Pancreas (tissue), 10 donors: ENCODE results near the gene TATDN2. TPM values are rescaled to one million over a fixed set of nuclear protein-coding genes. Genes with fewer than 3 reads are reported as not detected.
"Not testable (repeated sequence)": the region's sequence is repeated elsewhere in the genome, so short reads cannot be mapped to it uniquely, and the experiment has no call there.

Source experiments
- ATAC-seq, 4 donors: fragments of 200-7000 bp; cut with Tn5 transposase; one replicate each; pipeline versions ENCODE4 v1.8.0 to v1.9.1; 2020; ENCODE audit warnings: mild to moderate bottlenecking in 4 of 4, moderate library complexity in 4 of 4
- DNase-seq, 6 donors: peaks; one replicate each; pipeline ENCODE4 v3.0.0-alpha.2; 2020
- FAIRE-seq: peaks from 2 replicates; lab custom pipeline; 2012; peaks lifted over from hg19 to GRCh38; lab: Jason Lieb, UNC
- H3K27ac ChIP-seq, 4 donors: fragments of 200-600 bp; sonication (generic); 1 replicate in 3 of 4; 2 replicates in 1 of 4; pipeline versions ENCODE4 v1.5.0 to v1.8.0; 2020
- H3K27me3 ChIP-seq, 4 donors: fragments of 200-600 bp; one replicate each; pipeline ENCODE4 v1.8.0; 2021
- H3K36me3 ChIP-seq, 3 donors: fragments of 200-600 bp; sonication (generic) in 1 of 3; one replicate each; pipeline versions ENCODE4 v1.5.0 to v1.8.0; 2020 to 2021
- H3K4me1 ChIP-seq, 3 donors: fragments of 200-600 bp; one replicate each; pipeline ENCODE4 v1.8.0; 2021
- H3K4me3 ChIP-seq, 4 donors: fragments of 200-600 bp; sonication (generic) in 2 of 4; one replicate each; pipeline versions ENCODE4 v1.5.0 to v1.8.0; 2020 to 2021
- H3K9me3 ChIP-seq, 4 donors: fragments of 200-600 bp; one replicate each; pipeline ENCODE4 v1.8.0; 2021
- WGBS, 2 donors: extraction: QIAGEN DNeasy Blood & Tissue Kit; methylation state at CpG; one replicate each; pipeline ENCODE4 v1.1.7; 2013; 5-methylcytosine and 5-hydroxymethylcytosine counted together
- intact Hi-C, 3 donors: fragments of 100-400 bp; cut with DNase I; formaldehyde crosslinking; loops; one replicate each; pipeline versions ENCODE4 v1.11.1 to v1.14.2; 2022
- polyA plus RNA-seq, 2 donors: library from polyadenylated mRNA; stranded (reverse); fragments of 200-250 nt; gene quantifications; one replicate each; pipeline ENCODE4 v1.2.3, GENCODE V29; 2013
- total RNA-seq, 6 donors: library from RNA; stranded (reverse); fragmentation: NEBNext Ultra II Directional in 4 of 6; extraction: Animal tissue kit (Norgen Biotek cat#: 25700) in 4 of 6; gene quantifications; one replicate each; pipeline versions ENCODE4 v1.2.1 to v1.2.4, GENCODE V29; 2021 to 2023
- TF ChIP-seq, protein P1 (sequence below), 4 donors: fragments of 200-600 bp; sonication (generic) in 3 of 4; IDR thresholded peaks; one replicate each; pipeline versions ENCODE4 v1.5.0 to v1.8.0; 2021; ENCODE audit warnings: antibody characterized with exemption in 4 of 4
- donor health status: healthy with polysubstance abuse.
- donor health status: DM: no; HTN: no; CAD: no; lungs with moderate emphysema.
- donor health status: DM: no; HTN: no; CAD: no.
- donor health status: control.
- donor health status: control.
- donor health status: Bipolar disorder and iron deficiency.
- donor health status: DM: yes; HTN: yes; CAD: no.
- donor health status: DM: no; HTN: no; CAD: no.
- donor health status: DM: no; HTN: no; CAD: no.
- donor health status: DM: yes; HTN: yes; CAD: no.

Gene TATDN2
- total and polyA plus RNA-seq, 8 donors: 9.2 to 23.1 (median 15.1) TPM

DNA sequence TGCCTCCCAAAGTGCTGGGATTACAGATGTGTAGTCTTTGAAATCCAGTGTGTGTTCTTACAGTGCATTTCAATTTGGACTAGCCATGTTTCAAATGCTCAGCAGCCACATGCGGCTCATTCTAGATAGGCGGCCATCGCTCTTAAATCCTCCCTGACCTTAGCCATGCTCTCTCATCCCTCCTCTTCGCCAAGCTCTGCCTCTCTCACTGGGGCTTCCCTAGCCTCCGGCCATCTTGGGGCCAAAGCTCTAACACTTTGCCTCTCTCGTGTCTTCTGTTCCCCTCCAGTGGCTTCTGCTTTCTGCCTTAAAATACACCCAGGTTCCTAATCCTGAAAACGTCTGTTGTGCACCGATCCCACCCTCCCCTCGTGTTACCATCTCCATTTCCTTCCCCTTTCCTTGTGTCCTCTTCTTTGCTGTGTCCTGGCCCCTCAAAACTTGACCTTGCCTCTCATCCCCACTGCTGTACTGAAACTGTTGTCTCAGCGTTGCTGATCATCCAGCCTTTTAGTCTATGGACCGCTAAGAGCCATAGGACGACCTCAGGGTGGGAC is 45.8 kb downstream of the TATDN2 start:
- ATAC-seq: no peak
- DNase-seq: no peak
- TF ChIP-seq, protein P1, sequence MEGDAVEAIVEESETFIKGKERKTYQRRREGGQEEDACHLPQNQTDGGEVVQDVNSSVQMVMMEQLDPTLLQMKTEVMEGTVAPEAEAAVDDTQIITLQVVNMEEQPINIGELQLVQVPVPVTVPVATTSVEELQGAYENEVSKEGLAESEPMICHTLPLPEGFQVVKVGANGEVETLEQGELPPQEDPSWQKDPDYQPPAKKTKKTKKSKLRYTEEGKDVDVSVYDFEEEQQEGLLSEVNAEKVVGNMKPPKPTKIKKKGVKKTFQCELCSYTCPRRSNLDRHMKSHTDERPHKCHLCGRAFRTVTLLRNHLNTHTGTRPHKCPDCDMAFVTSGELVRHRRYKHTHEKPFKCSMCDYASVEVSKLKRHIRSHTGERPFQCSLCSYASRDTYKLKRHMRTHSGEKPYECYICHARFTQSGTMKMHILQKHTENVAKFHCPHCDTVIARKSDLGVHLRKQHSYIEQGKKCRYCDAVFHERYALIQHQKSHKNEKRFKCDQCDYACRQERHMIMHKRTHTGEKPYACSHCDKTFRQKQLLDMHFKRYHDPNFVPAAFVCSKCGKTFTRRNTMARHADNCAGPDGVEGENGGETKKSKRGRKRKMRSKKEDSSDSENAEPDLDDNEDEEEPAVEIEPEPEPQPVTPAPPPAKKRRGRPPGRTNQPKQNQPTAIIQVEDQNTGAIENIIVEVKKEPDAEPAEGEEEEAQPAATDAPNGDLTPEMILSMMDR (IDR thresholded peaks at IDR 0.05): no peak
- Histone ChIP-seq H3K9me3 (no peaks in the 10 kb centered on the region), H3K4me3 (no peak overlapping the region), H3K27me3 (no peaks in the 10 kb centered on the region), H3K36me3 (no peaks in the 10 kb centered on the region), H3K4me1 (peaks cover 0 to 15% (median 8%) of the 10 kb centered on the region in 3 donors), H3K27ac (no peak overlapping the region)
- intact Hi-C loops: no loop called here
- FAIRE-seq: no peak
- WGBS, 2 donors: 94 to 95% methylated on average over 12 of the region's 12 CpGs

DNA sequence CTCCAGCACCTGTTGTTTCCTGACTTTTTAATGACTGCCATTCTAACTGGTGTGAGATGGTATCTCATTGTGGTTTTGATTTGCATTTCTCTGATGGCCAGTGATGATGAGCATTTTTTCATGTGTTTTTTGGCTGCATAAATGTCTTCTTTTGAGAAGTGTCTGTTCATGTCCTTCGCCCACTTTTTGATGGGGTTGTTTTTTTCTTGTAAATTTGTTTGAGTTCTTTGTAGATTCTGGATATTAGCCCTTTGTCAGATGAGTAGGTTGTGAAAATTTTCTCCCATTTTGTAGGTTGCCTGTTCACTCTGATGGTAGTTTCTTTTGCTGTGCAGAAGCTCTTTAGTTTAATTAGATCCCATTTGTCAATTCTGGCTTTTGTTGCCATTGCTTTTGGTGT is 49.8 kb downstream of the TATDN2 start:
- intact Hi-C loops, DNase-seq, H3K4me1 ChIP-seq, H3K4me3 ChIP-seq, ATAC-seq, H3K9me3 ChIP-seq, H3K27ac ChIP-seq, H3K27me3 ChIP-seq, FAIRE-seq: not testable (repeated sequence)
- H3K36me3 ChIP-seq: peaks cover 0 to 35% (median 18%) of the 10 kb centered on the region in 3 donors
- whole genome bisulfite sequencing, 2 donors: no CpG with 5 or more reads among the region's 1 CpG

DNA sequence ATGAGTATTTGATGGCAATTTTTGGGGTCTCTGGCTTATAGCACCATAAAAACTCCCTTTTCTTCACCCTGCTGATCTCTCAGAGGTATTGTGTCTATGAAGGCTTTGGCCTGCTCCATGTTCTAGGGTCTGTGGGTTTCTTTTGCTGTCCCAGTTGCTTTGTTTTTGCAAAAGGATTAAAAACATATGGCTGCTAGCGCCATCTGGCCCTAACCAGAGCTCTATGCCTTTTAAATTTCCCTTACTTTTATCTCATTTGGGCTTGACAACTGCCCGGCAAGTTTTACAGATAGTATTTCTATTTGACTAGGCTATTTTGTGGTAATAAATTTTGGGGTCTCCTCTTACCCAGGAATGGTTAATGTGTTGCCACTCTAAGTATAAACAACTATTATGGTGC is 50.9 kb downstream of the TATDN2 start:
- FAIRE-seq (no peak), ATAC-seq (no peak), DNase-seq (no peak)
- no peak overlapping the region for H3K27ac ChIP-seq
- no peak overlapping the region for H3K4me3 ChIP-seq
- no peaks in the 10 kb centered on the region for H3K27me3 ChIP-seq
- 75 to 78% methylated on average over 2 of the region's 2 CpGs for WGBS, 2 donors
- intact Hi-C loops: no loop called here
- no peaks in the 10 kb centered on the region for H3K4me1 ChIP-seq
- H3K9me3 ChIP-seq: no peaks in the 10 kb centered on the region
- TF ChIP-seq, protein P1 (IDR thresholded peaks at IDR 0.05): no peak
- H3K36me3 ChIP-seq: peaks cover 0 to 46% (median 29%) of the 10 kb centered on the region in 3 donors

DNA sequence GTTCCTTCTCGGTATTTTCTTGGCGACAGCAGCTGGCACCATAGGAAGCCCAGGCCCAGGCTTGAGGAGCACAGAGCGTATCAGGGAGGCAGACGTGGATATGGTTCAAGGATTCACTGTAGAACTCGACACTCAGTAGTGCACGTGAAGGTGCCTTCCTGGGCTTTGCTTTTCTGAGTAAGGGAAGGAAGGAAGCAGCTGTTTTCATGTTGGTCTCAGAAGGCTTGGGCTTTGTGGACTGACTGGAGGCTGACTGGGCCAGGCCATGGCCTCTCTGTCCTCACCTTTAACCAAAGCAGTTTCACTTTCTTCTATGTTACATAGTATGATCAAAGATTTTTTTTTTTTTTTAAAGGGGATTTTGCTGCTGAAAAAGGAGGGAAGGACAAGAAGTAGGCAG is 51.4 kb downstream of the TATDN2 start:
- ATAC-seq: no peak
- intact Hi-C loops: no loop called here
- H3K27ac ChIP-seq: no peak overlapping the region
- no peak for FAIRE-seq
- no peaks in the 10 kb centered on the region for H3K4me1 ChIP-seq
- DNase-seq: no peak
- WGBS, 2 donors: 87 to 91% methylated on average over 6 of the region's 6 CpGs
- no peaks in the 10 kb centered on the region for H3K9me3 ChIP-seq
- H3K4me3 ChIP-seq: no peak overlapping the region
- TF ChIP-seq, protein P1 (IDR thresholded peaks at IDR 0.05): no peak
- no peaks in the 10 kb centered on the region for H3K27me3 ChIP-seq
- H3K36me3 ChIP-seq: peaks cover 0 to 51% (median 34%) of the 10 kb centered on the region in 3 donors

DNA sequence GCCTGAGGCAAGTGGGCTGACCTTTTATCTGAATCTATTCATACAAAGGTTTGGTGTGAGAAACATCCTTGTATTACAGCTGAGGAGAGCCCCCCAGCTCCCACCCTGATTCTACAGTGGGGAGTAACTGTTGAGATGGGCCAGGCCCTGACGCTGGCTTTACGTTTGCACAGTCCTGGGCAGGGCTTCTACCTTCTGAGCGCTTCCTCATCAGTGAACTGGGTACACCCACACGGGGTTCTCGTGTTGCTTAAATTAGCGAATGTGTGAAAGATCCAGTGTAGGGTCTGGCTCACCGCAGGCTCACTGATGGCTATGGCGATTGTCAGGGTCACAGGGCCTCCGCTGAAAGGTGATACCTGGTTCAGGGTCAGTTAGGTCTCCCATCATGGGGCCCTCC is 51.8 kb downstream of the TATDN2 start:
- no peak for FAIRE-seq

More for the DNA sequence above, 51.8 kb downstream of the TATDN2 start:
- WGBS, 2 donors: 90% methylated on average over 9 of the region's 9 CpGs
- H3K27me3 ChIP-seq: no peaks in the 10 kb centered on the region
- DNase-seq (no peak), ATAC-seq (no peak)
- no peak overlapping the region for H3K27ac ChIP-seq
- H3K36me3 ChIP-seq: peaks cover 0 to 55% (median 38%) of the 10 kb centered on the region in 3 donors
- intact Hi-C loops: no loop called here
- TF ChIP-seq, protein P1 (IDR thresholded peaks at IDR 0.05): no peak
- H3K4me1 ChIP-seq: no peaks in the 10 kb centered on the region
- no peak overlapping the region for H3K4me3 ChIP-seq
- H3K9me3 ChIP-seq: no peaks in the 10 kb centered on the region
